NT2/D1 (cell line): ENCODE measurements around the gene PHAX.

ENCODE experiments used
- YY1 ChIP-seq: IDR thresholded peaks from 2 replicates; pipeline ENCODE4 v1.6.1; 2011; ENCODE audit not compliant: insufficient read length, insufficient read depth
- ZNF274 ChIP-seq: IDR thresholded peaks from 2 replicates; pipeline ENCODE4 v1.6.1; 2011; ENCODE audit warnings: mild to moderate bottlenecking, low read depth, low read length

- no peak for TF ChIP-seq YY1
- TF ChIP-seq ZNF274, result no peak
Observed at GRCh38 chr5:126595486-126596083, 5.2 kb upstream of the PHAX start.
